IPS DF 4.7 (cell line): ENCODE measurements around the gene CREBBP.
"Not testable (repeated sequence)": the region's sequence is repeated elsewhere in the genome, so short reads cannot be mapped to it uniquely, and the experiment has no call there.

ENCODE experiments used
- DNase-seq: peaks from one replicate; pipeline ENCODE4 v3.0.0-alpha.2; 2013; ENCODE audit warnings: low spot score; ENCODE audit errors: extremely low read depth

The CREBBP gene

GRCh38 chr16:3715430-3715829 lies 165.1 kb downstream of the CREBBP start:
- no peak for DNase-seq

GRCh38 chr16:3714378-3714777 lies 166.1 kb downstream of the CREBBP start:
- DNase-seq: not testable (repeated sequence)

GRCh38 chr16:3713587-3714242 lies 166.8 kb downstream of the CREBBP start:
- no peak for DNase-seq

GRCh38 chr16:3712861-3713372 lies 167.6 kb downstream of the CREBBP start:
- DNase-seq: no peak

GRCh38 chr16:3706253-3707012 lies 174.1 kb downstream of the CREBBP start:
- DNase-seq: no peak

- no peak for DNase-seq
Measured at GRCh38 chr16:3702082-3702481, 178.4 kb downstream of the CREBBP start.

GRCh38 chr16:3701531-3701930 lies 179.0 kb downstream of the CREBBP start:
- no peak for DNase-seq

- DNase-seq: no peak
Measured at GRCh38 chr16:3698941-3699340, 181.6 kb downstream of the CREBBP start.

- DNase-seq: no peak
Measured at GRCh38 chr16:3696425-3697218, 183.9 kb downstream of the CREBBP start.

- no peak for DNase-seq
Measured at GRCh38 chr16:3695610-3696369, 184.7 kb downstream of the CREBBP start.

GRCh38 chr16:3694051-3694450 lies 186.5 kb downstream of the CREBBP start:
- no peak for DNase-seq

- DNase-seq: no peak
Measured at GRCh38 chr16:3691761-3692160, 188.8 kb downstream of the CREBBP start.

GRCh38 chr16:3690980-3691720 lies 189.4 kb downstream of the CREBBP start:
- DNase-seq: no peak

GRCh38 chr16:3690470-3690928 lies 190.0 kb downstream of the CREBBP start:
- DNase-seq: peak; percentile 56

GRCh38 chr16:3689731-3690130 lies 190.8 kb downstream of the CREBBP start:
- DNase-seq: no peak

- no peak for DNase-seq
Measured at GRCh38 chr16:3687792-3688191, 192.7 kb downstream of the CREBBP start.

GRCh38 chr16:3687021-3687420 lies 193.5 kb downstream of the CREBBP start:
- DNase-seq: no peak

GRCh38 chr16:3681206-3681605 lies 199.3 kb downstream of the CREBBP start:
- no peak for DNase-seq

- no peak for DNase-seq
Measured at GRCh38 chr16:3677994-3678393, 202.5 kb downstream of the CREBBP start.

- no peak for DNase-seq
Measured at GRCh38 chr16:3675601-3676130, 204.8 kb downstream of the CREBBP start.
